GF-D8 (cell line): ENCODE data around the gene CKS1B.

ENCODE experiments used
- DNase-seq: peaks from one replicate; lab custom pipeline; 2025; lab: John Stamatoyannopoulos, UW

The CKS1B gene

GRCh38 chr1:155015527-155016230 is 41.2 kb downstream of the CKS1B start:
- DNase-seq = no peak

- DNase-seq = no peak
Observed at GRCh38 chr1:155016231-155016831, 41.9 kb downstream of the CKS1B start.

DNA sequence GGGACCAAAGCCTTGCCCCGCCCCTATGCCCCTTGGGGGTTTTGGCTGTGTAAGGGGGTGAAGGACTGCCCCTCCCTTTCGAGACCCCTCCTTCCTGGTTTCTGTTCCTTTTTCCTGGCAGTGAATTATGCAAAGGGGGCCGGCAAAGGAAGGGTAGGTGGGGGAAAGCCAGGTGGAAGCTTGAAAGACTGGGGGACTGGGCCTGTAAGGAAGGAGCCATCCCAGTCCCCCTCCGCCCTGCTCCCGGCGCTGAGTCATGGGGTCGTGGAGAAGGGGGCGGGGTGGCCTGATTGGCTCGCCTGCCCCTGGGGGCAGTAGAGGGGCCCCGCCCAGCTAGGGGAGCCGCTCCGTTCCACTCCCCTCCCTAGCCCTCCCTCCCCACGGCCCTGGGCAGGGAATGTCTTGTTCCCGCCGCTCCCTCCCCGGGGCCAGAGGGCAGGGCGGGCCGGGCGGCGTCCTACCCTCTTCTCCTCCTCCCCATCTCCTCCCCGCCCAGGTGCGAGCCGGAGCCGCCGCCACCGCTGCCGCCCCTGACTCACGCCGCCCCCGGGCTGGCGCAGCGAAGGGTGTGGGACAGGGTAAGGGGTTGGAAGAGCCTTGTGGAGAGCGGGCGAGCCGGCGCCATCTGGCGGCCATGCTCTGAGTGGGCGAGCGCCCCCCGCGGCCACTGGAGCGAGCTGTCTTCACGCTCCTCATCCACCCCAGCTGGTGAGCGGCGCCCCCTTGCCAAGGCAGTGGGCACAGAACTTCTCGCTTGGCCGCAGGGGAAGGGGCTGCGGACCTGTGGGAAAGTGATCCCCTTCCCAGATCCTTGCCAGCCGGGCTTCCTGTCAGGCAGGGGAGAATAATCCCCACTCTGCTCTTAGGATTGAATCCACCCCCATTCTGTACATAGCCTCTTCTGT is 42.8 kb downstream of the CKS1B start:
- DNase-seq = peak; percentile 58

GRCh38 chr1:155017946-155018316 is 43.5 kb downstream of the CKS1B start:
- no peak for DNase-seq

GRCh38 chr1:155018617-155019348 is 44.3 kb downstream of the CKS1B start:
- no peak for DNase-seq

DNA sequence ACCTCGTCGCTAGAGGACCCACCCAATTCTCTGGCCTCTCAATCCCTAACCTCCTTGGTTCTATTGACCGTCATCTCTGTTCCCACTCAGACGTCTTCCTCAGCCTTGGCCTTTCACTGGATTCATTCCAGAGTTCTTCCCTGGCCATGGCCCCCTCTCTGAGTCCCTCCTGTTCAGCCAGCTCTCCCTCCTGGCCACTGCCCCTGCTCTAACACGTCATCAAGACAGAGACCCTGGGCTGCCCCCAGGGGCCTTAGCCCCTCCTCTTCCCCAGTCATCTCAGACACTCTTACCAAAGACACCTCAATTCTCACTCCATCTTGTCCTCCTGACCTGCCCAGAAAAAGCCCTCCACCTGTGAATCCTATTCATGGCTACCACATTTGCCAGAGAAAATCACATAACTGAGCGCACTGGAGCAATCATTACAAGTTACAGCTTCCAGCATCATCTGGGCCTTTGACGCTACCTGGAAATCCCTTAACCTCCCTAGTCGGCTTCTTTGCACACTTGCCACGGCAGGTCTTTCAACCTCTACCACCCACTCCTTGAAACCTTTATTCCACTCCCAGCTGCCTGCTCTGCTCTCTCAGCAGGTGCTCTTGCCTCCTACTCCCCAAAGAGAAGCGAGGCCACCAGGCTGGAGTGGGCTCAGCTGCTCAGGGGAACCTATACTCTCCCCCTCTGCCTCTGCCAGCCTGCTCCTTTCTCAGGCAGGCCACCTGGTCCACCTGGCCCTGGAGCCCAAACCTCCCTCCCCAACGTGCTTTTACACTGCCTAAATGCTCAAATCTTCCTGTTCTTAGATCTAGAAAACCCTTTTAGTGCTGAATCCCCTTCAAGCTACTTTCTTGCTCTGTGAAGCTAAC is 45.1 kb downstream of the CKS1B start:
- no peak for DNase-seq

DNA sequence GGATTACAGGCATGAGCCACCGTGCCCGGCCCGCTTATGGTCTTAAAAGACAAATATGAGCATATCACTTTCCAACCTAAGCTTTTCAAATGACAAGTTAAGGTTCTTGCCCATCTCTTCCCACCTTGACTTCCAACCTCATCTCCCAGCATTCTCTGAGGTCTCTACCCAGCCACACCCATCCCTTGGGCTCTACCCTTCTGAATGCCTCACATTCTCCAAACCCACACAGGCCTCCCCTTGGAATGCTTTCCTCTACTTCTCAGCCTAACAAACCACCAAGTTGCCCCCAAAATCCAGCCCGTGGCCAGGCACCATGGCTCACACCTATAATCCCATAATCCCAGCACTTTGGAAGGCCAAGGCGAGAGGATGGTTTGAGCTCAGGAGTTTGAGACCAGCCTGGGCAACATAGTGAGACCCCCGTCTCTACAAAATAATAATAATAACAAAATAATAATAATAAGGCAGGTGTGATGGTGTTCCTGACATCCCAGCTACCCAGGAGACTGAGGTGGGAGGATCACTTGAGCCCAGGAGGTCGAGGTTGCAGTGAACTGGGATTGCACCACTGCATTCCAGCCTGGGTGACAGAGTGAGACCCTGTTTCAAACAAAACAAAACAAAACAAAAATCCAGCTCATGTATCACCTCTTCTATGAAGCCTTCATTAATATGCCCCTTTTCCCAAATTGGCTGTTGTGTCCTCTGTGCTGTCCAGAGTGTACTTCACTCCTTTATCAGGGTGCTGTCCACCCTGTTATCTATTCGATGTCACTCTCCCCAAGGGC is 47.9 kb downstream of the CKS1B start:
- DNase-seq = no peak

DNA sequence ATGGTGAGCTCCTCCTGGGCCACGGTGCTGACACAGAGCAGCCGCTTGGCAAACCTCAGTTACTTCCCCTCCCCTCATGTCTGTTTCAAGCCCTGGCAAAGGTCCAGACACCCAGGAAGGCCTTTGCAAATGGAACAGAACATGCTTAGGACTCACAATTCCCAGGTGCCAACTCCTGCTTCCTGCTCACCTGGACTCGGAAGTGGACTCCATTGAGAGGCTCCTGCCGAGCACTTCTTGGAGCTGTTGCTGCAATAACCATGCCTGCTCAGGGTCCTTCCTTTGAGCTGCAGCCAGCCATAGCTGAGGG is 48.4 kb downstream of the CKS1B start:
- DNase-seq = peak; percentile 22

DNA sequence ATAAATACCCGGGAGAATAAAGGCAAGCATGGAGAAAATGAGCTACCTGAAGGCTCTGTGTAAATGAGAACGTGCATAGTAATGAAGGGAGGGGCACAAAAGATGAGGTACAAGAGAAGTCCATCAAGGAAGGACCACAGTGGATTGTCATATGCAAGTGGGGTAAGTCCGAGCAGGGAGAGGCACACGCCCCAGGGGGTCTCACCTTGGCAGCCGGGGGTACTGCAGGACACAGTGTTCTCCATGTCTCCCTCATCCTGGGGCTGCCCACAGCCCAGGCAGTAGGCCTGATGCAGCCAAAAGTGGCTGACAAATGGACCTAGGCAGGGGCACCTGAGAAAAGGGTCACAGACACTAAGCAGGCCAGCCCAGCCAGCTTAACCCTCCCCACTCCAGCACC is 49.1 kb downstream of the CKS1B start:
- DNase-seq = no peak

GRCh38 chr1:155024315-155024714 is 49.8 kb downstream of the CKS1B start:
- DNase-seq = no peak

- DNase-seq = no peak
Observed at GRCh38 chr1:155026154-155026553, 51.7 kb downstream of the CKS1B start.

GRCh38 chr1:155026588-155026987 is 52.1 kb downstream of the CKS1B start:
- no peak for DNase-seq
